Astrocyte of the spinal cord (primary cell): ENCODE data around the gene SMCO3.

ENCODE experiments used
- DNase-seq: peaks from one replicate; pipeline ENCODE4 v3.0.0; 2011; ENCODE audit warnings: low read depth, low spot score
- H3K4me3 ChIP-seq: 2 replicates; pipeline ENCODE4 v1.5.1; 2011; ENCODE audit warnings: low read depth, mild to moderate bottlenecking, low read length, moderate library complexity
- in situ Hi-C: cut with HindIII; loops from 2 replicates; pipeline ENCODE4 v1.10.0; 2017; ENCODE audit warnings: low sequenced_read_pairs
- TF ChIP-seq, protein P1 (sequence below): IDR thresholded peaks from 2 replicates; pipeline ENCODE4 v1.5.1; 2012; ENCODE audit warnings: low read depth, mild to moderate bottlenecking, low read length, inconsistent platforms

The SMCO3 gene

DNA sequence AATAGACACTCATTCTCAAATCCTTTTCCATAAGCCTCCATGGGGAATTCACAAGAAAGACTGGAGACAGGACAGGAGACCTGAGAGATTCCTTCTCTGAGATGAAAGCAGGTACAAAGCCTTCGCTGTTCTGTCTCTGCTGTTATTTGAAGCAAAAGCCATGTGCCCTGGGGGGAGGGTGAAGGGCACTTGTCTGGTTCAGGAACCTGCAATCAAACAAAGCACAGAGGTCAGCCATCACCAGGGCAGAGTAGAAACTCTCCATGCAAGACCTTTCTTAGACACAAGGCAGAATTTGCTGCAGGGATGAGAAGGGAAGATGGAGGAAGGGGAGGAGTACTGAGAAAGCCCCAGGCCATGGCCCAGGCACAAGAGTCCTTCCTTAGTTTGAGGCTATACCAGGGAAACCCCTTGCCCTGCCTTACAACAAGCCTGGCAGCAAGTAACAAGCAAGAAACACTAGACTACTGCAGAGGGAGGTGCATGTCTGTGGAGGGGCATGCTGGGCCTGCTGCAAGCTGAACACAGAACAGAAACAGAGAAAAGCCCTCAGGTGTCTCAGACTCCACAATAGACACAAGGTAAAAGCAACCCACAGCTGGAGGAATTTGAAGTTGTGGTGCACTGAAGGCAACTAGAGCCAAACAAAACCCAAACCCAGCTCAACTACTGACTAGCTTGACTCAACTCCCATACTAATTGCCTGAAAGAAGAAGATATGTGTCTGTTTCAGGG, 37.1 kb upstream of the SMCO3 start:
- DNase-seq, result no peak
- H3K4me3 ChIP-seq, result no peak overlapping the region
- in situ Hi-C loops, result no loop called here
- TF ChIP-seq, protein P1, sequence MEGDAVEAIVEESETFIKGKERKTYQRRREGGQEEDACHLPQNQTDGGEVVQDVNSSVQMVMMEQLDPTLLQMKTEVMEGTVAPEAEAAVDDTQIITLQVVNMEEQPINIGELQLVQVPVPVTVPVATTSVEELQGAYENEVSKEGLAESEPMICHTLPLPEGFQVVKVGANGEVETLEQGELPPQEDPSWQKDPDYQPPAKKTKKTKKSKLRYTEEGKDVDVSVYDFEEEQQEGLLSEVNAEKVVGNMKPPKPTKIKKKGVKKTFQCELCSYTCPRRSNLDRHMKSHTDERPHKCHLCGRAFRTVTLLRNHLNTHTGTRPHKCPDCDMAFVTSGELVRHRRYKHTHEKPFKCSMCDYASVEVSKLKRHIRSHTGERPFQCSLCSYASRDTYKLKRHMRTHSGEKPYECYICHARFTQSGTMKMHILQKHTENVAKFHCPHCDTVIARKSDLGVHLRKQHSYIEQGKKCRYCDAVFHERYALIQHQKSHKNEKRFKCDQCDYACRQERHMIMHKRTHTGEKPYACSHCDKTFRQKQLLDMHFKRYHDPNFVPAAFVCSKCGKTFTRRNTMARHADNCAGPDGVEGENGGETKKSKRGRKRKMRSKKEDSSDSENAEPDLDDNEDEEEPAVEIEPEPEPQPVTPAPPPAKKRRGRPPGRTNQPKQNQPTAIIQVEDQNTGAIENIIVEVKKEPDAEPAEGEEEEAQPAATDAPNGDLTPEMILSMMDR, result no peak

DNA sequence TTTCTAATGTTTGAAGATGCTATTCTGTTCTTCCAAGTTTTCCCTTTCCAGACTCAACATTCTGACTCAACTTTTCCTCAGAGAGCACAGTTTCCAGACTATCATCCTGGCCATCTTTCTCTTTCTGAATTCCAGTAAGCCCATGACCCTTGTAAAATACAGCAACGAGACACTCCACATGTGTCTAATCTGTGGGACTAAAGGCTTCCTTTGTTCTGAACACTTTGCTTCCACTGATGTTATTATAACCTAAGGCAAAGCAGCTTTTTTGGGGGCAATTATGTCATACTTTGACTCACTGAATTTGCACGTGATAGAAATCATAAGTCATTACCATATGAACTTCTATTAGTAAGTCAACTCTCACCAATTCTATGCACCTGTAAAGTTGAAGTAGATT, 35.7 kb upstream of the SMCO3 start:
- no peak overlapping the region for H3K4me3 ChIP-seq
- TF ChIP-seq, protein P1, result no peak
- peak; percentile 70 for DNase-seq
- in situ Hi-C loops, result no loop called here

DNA sequence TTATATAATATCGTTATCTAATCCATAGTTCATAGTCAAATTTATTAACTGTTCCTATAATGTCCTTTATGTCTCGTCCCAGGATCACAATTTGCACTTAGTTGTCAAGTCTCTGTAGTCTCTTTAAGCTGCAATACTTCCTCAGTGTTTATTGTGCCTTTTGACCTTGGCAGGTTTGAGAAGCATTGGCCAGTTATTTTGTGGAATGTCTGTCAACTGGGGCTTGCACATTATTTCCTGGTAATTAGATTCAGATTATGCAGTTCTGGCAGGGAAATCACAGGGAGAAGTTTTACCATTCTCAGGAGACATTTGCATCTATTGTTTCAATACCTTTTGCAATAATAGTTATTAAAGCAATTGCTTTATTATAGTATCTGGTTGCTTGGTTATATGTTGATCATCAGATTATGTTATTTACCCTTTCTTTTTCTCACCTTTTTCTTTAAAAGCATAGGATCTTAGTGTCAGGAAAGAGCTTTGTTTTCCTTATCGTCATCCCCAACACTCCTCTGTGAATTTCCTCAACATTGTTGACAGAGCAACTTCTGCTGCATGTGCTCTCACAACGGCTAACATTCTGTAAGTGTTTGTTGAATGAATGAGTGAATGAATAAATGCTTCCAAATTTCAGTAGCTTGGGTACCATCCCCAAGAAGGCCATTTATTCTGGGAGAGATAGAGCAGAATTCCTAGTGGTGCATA, 33.0 kb upstream of the SMCO3 start:
- no peak for DNase-seq
- H3K4me3 ChIP-seq, result no peak overlapping the region
- TF ChIP-seq, protein P1, result no peak
- in situ Hi-C loops, result no loop called here

DNA sequence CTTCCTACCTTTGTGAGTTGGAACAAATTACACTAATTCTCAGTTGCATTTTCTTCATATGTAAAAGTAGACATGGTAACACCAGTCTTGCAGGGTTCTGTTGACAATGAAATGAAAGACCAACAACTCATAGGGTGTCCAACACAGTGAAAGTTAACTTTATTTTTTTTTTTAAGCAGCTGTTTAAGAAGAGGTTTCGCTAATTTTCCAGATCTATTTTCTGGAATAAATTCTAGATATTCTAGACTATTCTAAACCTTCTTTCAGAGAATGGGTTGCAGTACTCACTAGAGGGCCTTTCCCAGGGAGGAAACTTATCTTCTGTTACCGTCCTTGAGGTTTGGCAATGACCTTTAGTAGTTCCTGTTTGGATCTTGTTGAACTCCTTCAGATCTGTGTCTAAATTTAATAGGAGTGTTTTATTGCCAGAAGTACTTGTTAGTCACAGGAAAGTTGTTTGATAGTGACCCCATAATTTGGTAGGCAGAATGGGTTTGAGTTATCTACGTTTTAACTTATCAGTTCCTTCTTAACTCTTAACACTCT, 32.1 kb upstream of the SMCO3 start:
- no peak overlapping the region for H3K4me3 ChIP-seq
- TF ChIP-seq, protein P1, result no peak
- DNase-seq, result peak; percentile 7
- in situ Hi-C loops, result no loop called here

DNA sequence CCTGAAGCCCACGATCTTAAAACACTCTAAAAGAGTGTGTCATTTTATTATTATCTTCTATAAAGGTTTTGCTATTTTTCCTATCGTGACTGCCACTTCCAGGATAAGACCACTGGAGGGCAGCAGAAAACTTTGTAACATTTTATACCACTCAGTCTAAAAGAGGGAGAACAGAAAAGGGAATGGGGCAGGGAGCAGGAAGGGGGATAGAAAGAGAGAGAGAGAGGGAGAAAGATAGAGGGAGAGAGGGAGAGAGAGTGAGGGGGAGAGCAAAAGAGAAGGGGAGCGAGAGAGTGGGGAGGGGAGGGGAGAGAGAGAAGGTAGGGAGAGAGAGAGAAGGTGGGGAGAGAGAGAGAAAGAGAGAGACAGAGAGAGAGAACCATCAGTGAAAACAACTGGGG, 31.4 kb upstream of the SMCO3 start:
- H3K4me3 ChIP-seq, result no peak overlapping the region
- in situ Hi-C loops, result no loop called here
- DNase-seq, result peak; percentile 63
- TF ChIP-seq, protein P1, result peak; percentile 71

DNA sequence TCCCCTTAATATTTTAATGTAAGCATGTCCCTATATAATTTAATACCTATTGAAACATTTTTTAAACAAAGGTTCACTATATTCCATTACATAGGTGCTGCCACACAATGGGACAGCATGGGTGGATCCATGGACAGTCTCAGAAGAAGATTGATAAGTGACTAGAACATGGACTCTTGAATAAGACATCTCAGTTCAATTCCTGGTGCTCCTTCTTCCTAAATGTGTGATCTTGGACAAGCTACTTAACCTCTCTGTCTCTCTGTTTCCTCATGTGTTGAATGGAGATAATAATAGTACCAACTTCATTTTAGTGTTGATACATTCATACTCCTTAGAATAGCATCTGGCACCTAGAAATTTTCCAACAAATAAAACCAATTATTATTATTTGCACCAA, 30.4 kb upstream of the SMCO3 start:
- TF ChIP-seq, protein P1, result no peak
- in situ Hi-C loops, result no loop called here
- no peak for DNase-seq
- no peak overlapping the region for H3K4me3 ChIP-seq
